OCI-LY7 (cell line): Measurements from ENCODE around the gene RELN. TPM values are rescaled to one million over a fixed set of nuclear protein-coding genes. Genes with fewer than 3 reads are reported as not detected.

Experiments used
- BruUV-seq: library from RNA; stranded (reverse); fragments of 400-500 nt; replicated peaks from 2 replicates; lab custom pipeline; 2021; lab: Mats Ljungman, UMichigan
- CTCF ChIA-PET: fragments of 300-600 bp; sonication (Branson Sonifier 250); formaldehyde crosslinking; loops from one replicate; lab custom pipeline; 2022; ENCODE audit warnings: antibody characterized with exemption; ENCODE audit not compliant: unreplicated experiment; lab: Charles Lee
- POLR2A ChIA-PET: fragments of 300-600 bp; sonication (Branson Sonifier 250); formaldehyde crosslinking; loops from one replicate; lab custom pipeline; 2022; ENCODE audit warnings: antibody characterized with exemption; lab: Charles Lee
- DNase-seq: peaks from one replicate; pipeline ENCODE4 v3.0.0-alpha.2; 2015; ENCODE audit warnings: low spot score
- H2AFZ ChIP-seq: fragments of 200-600 bp; sonication (generic), shearing (Covaris generic); 2 replicates; pipeline ENCODE4 v1.6.1; 2014; ENCODE audit warnings: mild to moderate bottlenecking, antibody characterized with exemption, low read length, moderate library complexity
- H3K27ac ChIP-seq: fragments of 200-600 bp; sonication (generic); 2 replicates; pipeline ENCODE4 v1.5.1; 2014; ENCODE audit warnings: mixed run types, low read depth, mild to moderate bottlenecking, moderate library complexity, low read length, inconsistent platforms; ENCODE audit not compliant: poor library complexity, severe bottlenecking
- H3K36me3 ChIP-seq: fragments of 200-600 bp; sonication (generic); 2 replicates; pipeline ENCODE4 v1.6.1; 2014; ENCODE audit warnings: mild to moderate bottlenecking, antibody characterized with exemption, low read length, moderate library complexity, mixed read lengths; ENCODE audit not compliant: insufficient read depth
- H3K4me1 ChIP-seq: fragments of 200-600 bp; sonication (generic); 2 replicates; pipeline ENCODE4 v1.5.1; 2014; ENCODE audit warnings: mild to moderate bottlenecking, low read length; ENCODE audit not compliant: insufficient read depth, poor library complexity, severe bottlenecking
- H3K4me2 ChIP-seq: fragments of 200-600 bp; sonication (generic); 2 replicates; pipeline ENCODE4 v1.6.1; 2014; ENCODE audit warnings: mild to moderate bottlenecking, low read length
- H3K4me3 ChIP-seq: fragments of 200-600 bp; sonication (generic); 2 replicates; pipeline ENCODE4 v1.5.1; 2014; ENCODE audit warnings: mild to moderate bottlenecking, low read depth, low read length; ENCODE audit not compliant: poor library complexity, severe bottlenecking
- H3K79me2 ChIP-seq: fragments of 200-600 bp; sonication (generic); 2 replicates; pipeline ENCODE4 v1.6.1; 2016; ENCODE audit warnings: low read depth, mild to moderate bottlenecking, low read length, moderate library complexity, mixed read lengths; ENCODE audit not compliant: insufficient read depth
- H3K9me2 ChIP-seq: fragments of 200-600 bp; sonication (generic); 2 replicates; pipeline ENCODE4 v1.6.1; 2016; ENCODE audit warnings: mild to moderate bottlenecking, low read length, mixed read lengths; ENCODE audit not compliant: insufficient read depth
- H3K9me3 ChIP-seq: fragments of 200-600 bp; sonication (generic); 2 replicates; pipeline ENCODE4 v1.6.1; 2014; ENCODE audit warnings: mild to moderate bottlenecking, mixed run types, low read length, mixed read lengths
- H4K20me1 ChIP-seq: fragments of 200-600 bp; sonication (generic); 2 replicates; pipeline ENCODE4 v1.6.1; 2014; ENCODE audit warnings: mild to moderate bottlenecking, antibody characterized with exemption, low read length, moderate library complexity, mixed read lengths; ENCODE audit not compliant: insufficient read depth
- EZH2phosphoT487 ChIP-seq: fragments of 200-600 bp; sonication (generic); IDR thresholded peaks from 2 replicates; pipeline ENCODE4 v1.6.1; 2018; ENCODE audit warnings: low read depth, borderline replicate concordance, mild to moderate bottlenecking, mixed run types, antibody characterized with exemption, low read length, moderate library complexity, mixed read lengths
- intact Hi-C: fragments of 100-400 bp; cut with micrococcal nuclease; formaldehyde crosslinking; loops from one replicate; pipeline ENCODE4 v1.10.0; 2022; ENCODE audit not compliant: unreplicated experiment
- total RNA-seq, 2 experiments: library from RNA; depleted of rRNA in 1 of 2; stranded (reverse); fragments of >200 nt in 1 of 2; shearing (Covaris generic) in 1 of 2; gene quantifications; 2 replicates each; pipeline ENCODE4 v1.2.3, GENCODE V29; 2014 to 2022
- TF ChIP-seq, protein P1 (sequence below): fragments of 200-600 bp; sonication (generic); conservative IDR thresholded peaks from 2 replicates; pipeline ENCODE4 v1.5.1; 2014; ENCODE audit warnings: mild to moderate bottlenecking, antibody characterized with exemption, low read length, moderate library complexity, mixed read lengths

The RELN gene
- total RNA-seq, 2 experiments from 2014 or later, result not detected

DNA sequence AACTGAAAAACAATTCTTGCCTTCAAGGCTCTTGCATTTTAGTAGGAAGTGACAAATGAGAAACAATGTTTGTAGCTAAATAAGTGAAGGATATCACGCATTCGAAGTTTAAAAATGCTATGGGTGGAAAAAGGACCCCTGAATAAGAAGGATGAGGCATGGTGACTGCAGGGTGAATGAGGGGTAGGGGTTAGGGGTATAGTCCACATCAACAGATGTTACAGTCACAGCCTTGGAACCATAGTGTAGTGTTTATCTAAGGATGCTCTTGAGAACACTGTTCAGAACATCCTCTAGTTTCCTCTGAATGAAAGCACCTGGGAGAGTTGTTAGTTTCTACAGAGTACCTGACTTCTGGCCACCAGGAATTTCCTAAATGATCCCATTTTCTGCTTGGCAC lies 157.0 kb downstream of the RELN start:
- H3K27ac ChIP-seq, result no peak overlapping the region
- H3K4me2 ChIP-seq, result no peak overlapping the region
- H3K4me1 ChIP-seq, result no peaks in the 10 kb centered on the region
- ChIA-PET POLR2A (no interaction called here), CTCF (no interaction called here)
- BruUV-seq, result no TSS peak
- intact Hi-C loops, result no loop called here
- no peaks in the 10 kb centered on the region for H3K9me3 ChIP-seq
- H4K20me1 ChIP-seq, result no peaks in the 10 kb centered on the region
- H3K4me3 ChIP-seq, result no peak overlapping the region
- H3K79me2 ChIP-seq, result no peaks in the 10 kb centered on the region
- TF ChIP-seq, protein P1, sequence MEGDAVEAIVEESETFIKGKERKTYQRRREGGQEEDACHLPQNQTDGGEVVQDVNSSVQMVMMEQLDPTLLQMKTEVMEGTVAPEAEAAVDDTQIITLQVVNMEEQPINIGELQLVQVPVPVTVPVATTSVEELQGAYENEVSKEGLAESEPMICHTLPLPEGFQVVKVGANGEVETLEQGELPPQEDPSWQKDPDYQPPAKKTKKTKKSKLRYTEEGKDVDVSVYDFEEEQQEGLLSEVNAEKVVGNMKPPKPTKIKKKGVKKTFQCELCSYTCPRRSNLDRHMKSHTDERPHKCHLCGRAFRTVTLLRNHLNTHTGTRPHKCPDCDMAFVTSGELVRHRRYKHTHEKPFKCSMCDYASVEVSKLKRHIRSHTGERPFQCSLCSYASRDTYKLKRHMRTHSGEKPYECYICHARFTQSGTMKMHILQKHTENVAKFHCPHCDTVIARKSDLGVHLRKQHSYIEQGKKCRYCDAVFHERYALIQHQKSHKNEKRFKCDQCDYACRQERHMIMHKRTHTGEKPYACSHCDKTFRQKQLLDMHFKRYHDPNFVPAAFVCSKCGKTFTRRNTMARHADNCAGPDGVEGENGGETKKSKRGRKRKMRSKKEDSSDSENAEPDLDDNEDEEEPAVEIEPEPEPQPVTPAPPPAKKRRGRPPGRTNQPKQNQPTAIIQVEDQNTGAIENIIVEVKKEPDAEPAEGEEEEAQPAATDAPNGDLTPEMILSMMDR, result no peak
- TF ChIP-seq EZH2phosphoT487, result no peak
- no peak overlapping the region for H2AFZ ChIP-seq
- no peaks in the 10 kb centered on the region for H3K9me2 ChIP-seq
- DNase-seq, result no peak
- H3K36me3 ChIP-seq, result no peaks in the 10 kb centered on the region

DNA sequence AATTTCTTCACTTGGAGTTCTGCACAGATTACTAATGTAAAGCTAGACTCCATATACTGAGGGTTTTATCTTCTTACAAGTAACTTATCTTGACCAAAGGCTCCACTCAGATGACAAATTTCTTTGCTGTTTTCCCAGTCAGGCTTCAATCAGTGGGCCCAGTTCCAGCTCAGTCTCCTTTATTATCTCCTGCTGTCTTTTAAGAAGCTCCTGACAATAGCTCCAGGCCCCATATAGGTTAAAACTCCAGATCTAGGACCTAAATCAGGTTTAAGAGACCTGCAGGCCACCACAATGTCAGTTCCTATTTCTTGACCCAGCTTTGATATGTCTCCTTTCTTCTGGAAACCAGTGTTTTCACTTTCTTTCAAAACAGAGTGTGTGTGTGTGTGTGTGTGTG lies 165.2 kb downstream of the RELN start:
- intact Hi-C loops, result no loop called here
- Histone ChIP-seq H4K20me1 (no peaks in the 10 kb centered on the region), H3K4me2 (no peak overlapping the region), H3K36me3 (no peaks in the 10 kb centered on the region), H3K9me3 (no peaks in the 10 kb centered on the region), H3K4me3 (no peak overlapping the region), H3K27ac (no peak overlapping the region), H2AFZ (no peak overlapping the region), H3K4me1 (no peaks in the 10 kb centered on the region), H3K9me2 (no peaks in the 10 kb centered on the region), H3K79me2 (no peaks in the 10 kb centered on the region)
- POLR2A ChIA-PET, result interaction anchor here (0.6 kb wide), 1 partner anchor 262 kb away, joined by 3 read pairs; no protein-coding TSS in a partner anchor
- CTCF ChIA-PET, result no interaction called here
- no peak for DNase-seq
- no peak for TF ChIP-seq EZH2phosphoT487
- TF ChIP-seq, protein P1, result no peak
- BruUV-seq, result no TSS peak

DNA sequence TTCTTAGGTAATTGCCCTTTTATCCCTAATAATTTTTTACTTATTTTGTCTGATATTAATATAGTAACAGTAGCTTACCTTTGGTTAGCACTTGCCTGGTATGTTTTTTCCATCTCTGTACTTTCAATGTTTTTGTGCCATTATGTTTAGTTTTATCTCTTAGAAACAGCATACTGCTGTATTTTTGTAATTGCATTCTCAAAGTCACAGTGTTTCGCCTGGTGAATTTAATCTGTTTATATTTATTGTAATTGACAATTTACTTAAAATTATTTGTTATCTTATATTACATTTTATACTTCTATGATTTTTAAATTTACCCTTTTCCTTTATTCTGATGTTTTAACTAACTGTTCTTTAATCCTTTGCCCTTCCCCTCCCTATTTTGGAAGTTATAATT lies 166.4 kb downstream of the RELN start:
- Histone ChIP-seq H3K4me3 (no peak overlapping the region), H3K9me3 (no peaks in the 10 kb centered on the region), H2AFZ (no peak overlapping the region), H3K79me2 (no peaks in the 10 kb centered on the region), H3K4me2 (no peak overlapping the region), H3K4me1 (no peaks in the 10 kb centered on the region), H3K9me2 (no peaks in the 10 kb centered on the region), H4K20me1 (no peaks in the 10 kb centered on the region), H3K36me3 (no peaks in the 10 kb centered on the region), H3K27ac (no peak overlapping the region)
- BruUV-seq, result no TSS peak
- POLR2A ChIA-PET, result interaction anchor here (0.6 kb wide), 1 partner anchor 86 kb away, joined by 4 read pairs; no protein-coding TSS in a partner anchor
- CTCF ChIA-PET, result no interaction called here
- no peak for TF ChIP-seq EZH2phosphoT487
- TF ChIP-seq, protein P1, result no peak
- no peak for DNase-seq
- intact Hi-C loops, result no loop called here
